ENCODE results near the gene PAIP2.
"Not testable (repeated sequence)": the region's sequence is repeated elsewhere in the genome, so short reads cannot be mapped to it uniquely, and the experiment has no call there.

PAIP2 gene

GRCh38 chr5:139306197-139306596 lies 35.5 kb upstream of the PAIP2 start:
- TF ChIP-seq, protein P1, sequence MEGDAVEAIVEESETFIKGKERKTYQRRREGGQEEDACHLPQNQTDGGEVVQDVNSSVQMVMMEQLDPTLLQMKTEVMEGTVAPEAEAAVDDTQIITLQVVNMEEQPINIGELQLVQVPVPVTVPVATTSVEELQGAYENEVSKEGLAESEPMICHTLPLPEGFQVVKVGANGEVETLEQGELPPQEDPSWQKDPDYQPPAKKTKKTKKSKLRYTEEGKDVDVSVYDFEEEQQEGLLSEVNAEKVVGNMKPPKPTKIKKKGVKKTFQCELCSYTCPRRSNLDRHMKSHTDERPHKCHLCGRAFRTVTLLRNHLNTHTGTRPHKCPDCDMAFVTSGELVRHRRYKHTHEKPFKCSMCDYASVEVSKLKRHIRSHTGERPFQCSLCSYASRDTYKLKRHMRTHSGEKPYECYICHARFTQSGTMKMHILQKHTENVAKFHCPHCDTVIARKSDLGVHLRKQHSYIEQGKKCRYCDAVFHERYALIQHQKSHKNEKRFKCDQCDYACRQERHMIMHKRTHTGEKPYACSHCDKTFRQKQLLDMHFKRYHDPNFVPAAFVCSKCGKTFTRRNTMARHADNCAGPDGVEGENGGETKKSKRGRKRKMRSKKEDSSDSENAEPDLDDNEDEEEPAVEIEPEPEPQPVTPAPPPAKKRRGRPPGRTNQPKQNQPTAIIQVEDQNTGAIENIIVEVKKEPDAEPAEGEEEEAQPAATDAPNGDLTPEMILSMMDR (conservative IDR thresholded peaks at IDR 0.05; ENCODE audit: low read length), result no peak
- no peak overlapping the region for H3K4me3 ChIP-seq (ENCODE audit: low read length)
- DNase-seq (ENCODE audit: low read depth), result no peak

DNA sequence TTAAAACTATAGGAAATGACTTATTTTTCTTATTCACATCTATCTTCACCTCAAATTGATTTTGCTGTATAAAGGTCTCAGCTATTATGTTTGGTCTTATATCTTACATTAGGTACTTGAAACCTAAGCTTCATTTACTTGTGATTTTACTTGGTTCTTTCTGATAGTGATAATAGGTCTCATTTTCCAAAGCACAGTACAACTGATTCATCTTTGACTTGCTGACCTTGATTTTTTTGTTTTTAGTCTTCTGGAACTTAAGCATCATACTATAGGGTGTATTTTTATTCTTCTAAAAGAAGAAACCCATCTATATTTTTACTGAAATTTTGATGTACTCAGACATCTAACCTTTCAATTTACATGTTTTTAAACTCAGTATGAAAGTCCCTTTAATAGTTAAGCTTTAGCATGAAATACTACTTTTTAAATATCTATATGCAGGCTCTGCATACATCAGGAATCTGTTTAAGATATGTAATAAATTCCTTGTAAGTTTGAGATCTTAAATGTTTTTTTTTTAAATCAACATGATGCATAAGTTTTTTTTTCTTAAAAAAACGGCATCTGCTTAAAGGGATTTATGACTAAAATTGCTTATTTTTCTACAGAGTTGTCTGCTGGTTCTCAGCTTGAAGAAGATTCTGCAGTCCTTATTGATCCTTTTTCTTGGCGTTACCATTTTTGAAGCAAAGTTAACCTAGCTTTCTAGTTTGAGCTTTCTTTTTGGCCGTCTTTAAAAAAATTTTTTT lies 34.9 kb upstream of the PAIP2 start:
- no peak for DNase-seq (ENCODE audit: low read depth)
- no peak overlapping the region for H3K4me3 ChIP-seq (ENCODE audit: low read length)
- TF ChIP-seq, protein P1 (conservative IDR thresholded peaks at IDR 0.05; ENCODE audit: low read length), result no peak

GRCh38 chr5:139308797-139309196 lies 32.9 kb upstream of the PAIP2 start:
- no peak for DNase-seq (ENCODE audit: low read depth)
- TF ChIP-seq, protein P1 (conservative IDR thresholded peaks at IDR 0.05; ENCODE audit: low read length), result no peak
- H3K4me3 ChIP-seq (ENCODE audit: low read length), result no peak overlapping the region

DNA sequence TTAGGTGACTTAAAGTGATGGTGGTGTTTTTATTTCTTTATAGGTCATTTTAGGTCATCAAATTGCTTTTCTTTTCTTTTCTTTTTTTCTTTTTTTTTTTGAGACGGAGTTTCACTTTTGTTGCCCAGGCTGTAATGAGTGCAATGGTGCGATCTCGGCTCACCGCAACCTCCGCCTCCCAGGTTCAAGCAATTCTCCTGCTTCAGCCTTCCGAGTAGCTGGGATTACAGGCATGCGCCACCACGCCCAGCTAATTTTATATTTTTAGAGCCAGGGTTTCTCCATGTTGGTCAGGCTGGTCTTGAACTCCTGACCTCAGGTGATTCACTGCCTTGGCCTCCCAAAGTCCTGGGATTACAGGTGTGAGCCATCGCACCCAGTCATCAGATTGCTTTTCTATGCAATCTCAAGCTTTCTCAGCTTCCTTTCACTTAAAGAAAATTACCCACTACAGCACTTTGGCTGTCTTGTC lies 30.9 kb upstream of the PAIP2 start:
- not testable (repeated sequence) for H3K4me3 ChIP-seq (ENCODE audit: low read length); DNase-seq (ENCODE audit: low read depth)

- TF ChIP-seq, protein P1 (conservative IDR thresholded peaks at IDR 0.05; ENCODE audit: low read length), result no peak
- no peak for DNase-seq (ENCODE audit: low read depth)
Observed at GRCh38 chr5:139312075-139312474, 29.6 kb upstream of the PAIP2 start.

GRCh38 chr5:139314276-139314675 lies 27.4 kb upstream of the PAIP2 start:
- TF ChIP-seq, protein P1 (conservative IDR thresholded peaks at IDR 0.05; ENCODE audit: low read length), result no peak
- DNase-seq (ENCODE audit: low read depth), result no peak
- H3K4me3 ChIP-seq (ENCODE audit: low read length), result no peak overlapping the region

More at GRCh38 chr5:139312075-139312474, 29.6 kb upstream of the PAIP2 start:
- no peak overlapping the region for H3K4me3 ChIP-seq (ENCODE audit: low read length)

GRCh38 chr5:139315056-139315615 lies 26.5 kb upstream of the PAIP2 start:
- TF ChIP-seq, protein P1 (conservative IDR thresholded peaks at IDR 0.05; ENCODE audit: low read length), result no peak
- H3K4me3 ChIP-seq (ENCODE audit: low read length), result no peak overlapping the region
- DNase-seq (ENCODE audit: low read depth), result no peak

All from AG10803 (cell line).